ENCODE measurements around the gene SECISBP2.
"Not testable (repeated sequence)": the region's sequence is repeated elsewhere in the genome, so short reads cannot be mapped to it uniquely, and the experiment has no call there.

The SECISBP2 gene

GRCh38 chr9:89318123-89319014 lies at the start of gene SECISBP2:
SECISBP2 (plus strand) TSS chr9:89318500; CDS start chr9:89318577, 77 bp downstream.
- peak; percentile 91 for DNase-seq

DNA sequence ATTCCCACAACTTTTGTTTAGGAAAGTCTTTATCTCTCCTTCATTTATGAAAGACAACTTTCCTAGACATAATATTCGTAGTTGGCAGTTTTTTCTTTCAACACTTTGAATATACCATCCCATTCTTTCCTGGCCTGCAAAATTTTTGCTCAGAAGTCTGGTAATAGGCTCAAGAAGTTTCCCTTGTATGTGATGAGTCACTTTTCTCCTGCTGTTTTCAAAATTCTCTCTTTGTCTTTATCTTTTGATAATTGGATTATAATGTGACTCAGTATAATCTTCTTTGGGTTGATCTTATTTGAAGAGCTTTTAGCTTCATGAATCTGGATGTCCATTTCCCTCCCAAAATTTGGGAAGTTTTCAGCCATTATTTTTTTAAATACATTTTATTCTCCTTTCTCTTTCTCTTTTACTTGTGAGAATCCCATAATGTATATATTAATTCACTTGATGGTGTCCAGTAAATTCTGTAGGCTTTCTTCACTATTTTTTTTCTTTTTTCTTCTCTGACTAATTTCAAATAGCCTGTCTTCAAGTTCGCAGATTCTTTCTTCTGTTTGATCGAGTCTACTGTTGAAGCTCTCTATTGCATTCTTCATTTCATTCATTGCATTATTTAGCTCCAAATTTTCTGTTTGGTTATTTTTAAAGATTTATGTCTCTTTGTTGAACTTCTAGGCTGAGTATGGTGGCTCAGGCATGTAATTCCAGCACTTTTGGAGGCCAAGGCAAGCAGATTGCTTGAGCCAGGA lies 44.6 kb upstream of the SECISBP2 start:
- no peak for DNase-seq

DNA sequence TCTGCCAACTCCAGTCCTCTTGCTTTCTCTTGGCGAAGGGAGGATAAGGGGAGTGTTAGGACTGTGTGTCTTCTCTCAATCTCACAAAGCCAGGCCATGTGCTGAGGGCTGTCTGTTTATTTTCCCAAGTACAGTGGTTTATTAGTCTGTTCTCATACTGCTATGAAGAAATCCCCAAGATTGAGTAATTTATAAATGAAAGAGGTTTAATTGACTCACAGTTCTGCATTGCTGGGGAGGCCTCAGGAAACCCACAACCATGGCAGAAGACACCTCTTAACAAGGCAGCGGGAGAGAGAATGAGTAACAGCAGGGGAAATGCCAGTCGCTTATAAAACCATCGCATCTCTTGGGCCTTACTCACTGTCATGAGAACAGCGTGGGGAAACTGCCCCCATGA lies 43.5 kb upstream of the SECISBP2 start:
- no peak for DNase-seq

GRCh38 chr9:89276040-89276439 lies 42.3 kb upstream of the SECISBP2 start:
- not testable (repeated sequence) for DNase-seq

- no peak for DNase-seq
These were observed 41.3 kb upstream of the SECISBP2 start for GRCh38 chr9:89277043-89277442.

- no peak for DNase-seq
These were observed 40.8 kb upstream of the SECISBP2 start for GRCh38 chr9:89277454-89277853.

DNA sequence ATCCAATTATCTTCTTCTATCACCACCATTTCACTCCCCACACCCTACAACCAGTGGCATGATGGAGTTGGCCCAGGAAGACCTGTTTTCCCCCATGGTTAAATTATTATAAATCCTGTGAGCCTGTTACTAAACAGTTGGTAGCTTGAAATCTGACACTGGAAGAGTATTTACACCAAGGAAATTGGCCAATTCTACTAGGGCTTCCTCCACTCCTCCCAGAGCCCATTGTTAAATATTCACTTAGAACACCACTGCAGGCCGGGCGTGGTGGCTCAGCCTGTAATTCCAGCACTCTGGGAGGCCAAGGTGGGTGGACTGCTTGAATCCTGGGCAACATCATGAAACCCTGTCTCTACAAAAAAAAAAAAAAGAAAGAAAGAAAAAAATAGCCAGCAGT lies 39.7 kb upstream of the SECISBP2 start:
- no peak for DNase-seq

- no peak for DNase-seq
These were observed 39.1 kb upstream of the SECISBP2 start for GRCh38 chr9:89278997-89279739.

- DNase-seq = no peak
These were observed 37.2 kb upstream of the SECISBP2 start for GRCh38 chr9:89281106-89281505.

GRCh38 chr9:89282248-89282968 lies 35.9 kb upstream of the SECISBP2 start:
- not testable (repeated sequence) for DNase-seq

- no peak for DNase-seq
These were observed 34.2 kb upstream of the SECISBP2 start for GRCh38 chr9:89284076-89284475.

DNA sequence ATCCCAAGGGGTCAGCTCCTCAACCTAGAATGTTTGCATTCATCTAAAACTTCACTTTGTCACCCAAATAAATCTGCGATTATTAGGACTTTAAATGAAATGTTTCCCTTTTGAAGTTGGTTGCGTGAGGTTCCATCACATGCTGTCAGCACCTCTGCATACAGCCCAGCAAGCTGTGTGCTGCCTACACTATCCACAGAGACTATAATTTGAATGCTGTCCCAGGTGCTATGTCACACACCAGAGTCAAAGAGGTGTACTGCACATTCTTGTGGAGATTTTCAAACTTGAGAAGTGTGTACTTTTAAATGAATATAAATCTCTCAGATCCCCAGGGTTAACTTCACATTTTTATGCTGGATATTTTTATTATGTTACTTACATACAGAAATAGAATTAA lies 26.6 kb upstream of the SECISBP2 start:
- DNase-seq = no peak

DNA sequence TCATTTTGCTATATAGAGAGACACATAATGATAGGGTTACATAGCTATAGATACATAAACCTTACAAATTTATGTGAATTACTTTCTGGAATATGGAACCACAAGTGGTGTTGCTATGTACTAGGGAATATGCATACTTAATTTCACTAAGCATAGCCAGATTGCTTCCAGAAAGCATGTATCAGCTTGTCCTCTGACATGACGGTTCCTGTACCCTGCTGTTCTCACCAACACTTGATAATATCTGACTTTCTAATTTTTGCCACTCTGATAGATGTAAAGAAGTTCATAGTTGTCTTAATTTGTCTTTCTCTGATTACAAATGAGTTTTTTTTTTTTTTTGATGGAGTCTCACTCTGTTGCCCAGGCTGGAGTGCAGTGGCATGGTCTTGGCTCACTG lies 25.3 kb upstream of the SECISBP2 start:
- no peak for DNase-seq

DNA sequence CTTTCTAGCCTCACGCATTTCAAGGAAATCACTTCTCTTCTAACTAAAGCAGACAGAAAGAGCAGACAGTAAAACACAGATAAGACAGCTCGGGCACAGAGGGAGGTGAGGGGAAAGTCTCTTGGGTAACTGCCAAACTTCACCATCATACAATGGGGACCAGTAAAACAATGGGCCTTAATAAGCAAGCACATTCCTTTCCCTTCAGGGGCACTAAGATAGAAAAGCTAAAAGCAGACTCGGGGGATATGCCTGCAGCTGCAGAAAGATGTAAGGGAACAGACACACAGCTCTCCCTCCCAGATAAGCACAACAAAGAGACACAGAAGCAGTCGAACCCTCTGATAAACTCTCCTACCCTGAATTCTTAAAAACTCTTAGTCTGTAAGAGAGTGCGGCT lies 22.9 kb upstream of the SECISBP2 start:
- no peak for DNase-seq

DNA sequence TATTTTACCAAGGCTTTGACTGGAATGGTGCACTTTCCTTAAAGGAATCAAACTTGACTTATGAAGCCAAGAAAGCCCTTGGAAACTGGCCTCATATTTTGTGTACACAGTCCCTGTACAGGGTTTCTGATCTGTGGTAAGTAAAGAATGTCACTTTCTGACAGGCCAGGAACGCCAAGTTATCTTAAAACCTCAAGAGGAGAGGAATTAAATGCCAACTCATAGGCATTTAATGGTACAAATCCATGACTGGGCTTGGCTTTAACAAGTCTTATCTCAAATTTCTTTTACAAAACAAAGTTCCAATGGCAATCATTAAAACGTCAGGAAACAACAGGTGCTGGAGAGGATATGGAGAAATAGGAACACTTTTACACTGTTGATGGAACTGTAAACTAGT lies 16.3 kb upstream of the SECISBP2 start:
- DNase-seq = not testable (repeated sequence)

DNA sequence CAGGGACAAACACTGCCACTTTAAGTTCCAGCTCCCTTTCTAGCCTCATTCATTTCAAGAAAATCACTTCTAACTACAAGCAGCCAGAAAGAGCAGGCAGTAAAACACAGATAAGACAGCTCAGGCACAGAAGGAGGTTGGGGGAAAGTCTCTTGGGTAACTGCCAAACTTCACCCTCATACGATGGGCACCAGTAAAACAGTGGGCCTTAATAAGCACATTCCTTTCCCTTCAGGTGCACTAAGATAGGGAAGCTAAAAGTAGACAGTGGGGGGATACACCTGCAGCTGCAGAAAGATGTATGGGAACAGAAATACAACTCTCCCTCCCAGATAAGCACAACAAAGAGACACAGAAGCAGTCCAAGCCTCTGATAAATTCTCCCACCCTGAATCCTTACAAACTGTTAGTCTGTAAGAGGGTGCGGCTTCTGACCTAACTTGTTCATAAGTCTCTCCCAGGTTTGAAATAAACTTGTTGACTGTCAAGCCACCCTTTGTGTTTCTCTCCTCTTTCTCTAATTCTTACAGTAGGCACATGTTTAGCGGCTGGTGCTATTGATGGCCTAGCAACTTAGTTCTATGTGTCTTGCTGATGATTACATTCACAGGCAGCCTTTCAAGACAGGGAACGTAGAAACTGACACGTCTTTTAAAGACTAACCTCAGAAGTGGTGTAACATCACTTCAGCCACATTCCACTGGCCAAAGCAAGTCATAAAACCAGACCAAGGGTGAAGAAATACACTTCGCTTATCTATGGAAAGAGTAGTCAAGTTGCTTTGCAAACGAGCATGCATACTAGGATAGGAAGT lies 14.1 kb upstream of the SECISBP2 start:
- no peak for DNase-seq

DNA sequence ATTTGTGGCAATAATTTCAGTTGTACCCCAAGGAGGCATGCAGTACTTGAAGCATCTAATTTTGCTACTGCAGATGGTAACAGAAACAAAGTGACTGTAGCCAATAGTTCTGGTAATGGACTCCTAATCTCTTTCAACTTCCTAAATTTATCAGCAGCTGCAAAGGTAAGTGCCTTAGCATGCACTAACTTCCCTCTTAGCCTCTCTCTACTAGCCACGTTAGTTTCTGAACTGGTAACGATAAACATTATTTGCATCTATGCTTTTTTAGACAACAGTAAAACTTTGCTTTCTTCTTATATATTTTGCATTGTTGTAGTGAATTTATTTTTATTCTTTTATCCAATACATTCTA lies 13.5 kb upstream of the SECISBP2 start:
- no peak for DNase-seq

GRCh38 chr9:89305868-89306267 lies 12.4 kb upstream of the SECISBP2 start:
- no peak for DNase-seq

DNA sequence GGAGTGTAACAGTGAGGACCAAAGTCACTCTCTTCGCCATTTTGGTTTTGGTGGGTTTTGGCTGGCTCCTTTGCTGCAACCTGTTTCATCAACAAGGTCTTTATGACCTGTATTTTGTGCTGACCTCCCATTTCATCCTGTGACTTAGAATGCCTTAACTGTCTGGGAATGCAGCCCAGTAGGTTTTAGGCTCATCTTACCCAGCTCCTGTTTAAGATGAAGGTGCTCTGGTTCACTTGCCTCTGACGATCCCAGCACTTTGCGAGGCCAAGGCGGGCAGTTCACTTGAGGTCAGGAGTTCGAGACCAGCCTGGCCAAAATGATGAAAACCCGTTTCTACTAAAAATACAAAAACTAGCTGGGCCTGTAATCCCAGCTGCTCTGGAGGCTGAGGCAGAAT lies 9.1 kb upstream of the SECISBP2 start:
- DNase-seq = no peak

GRCh38 chr9:89309608-89310474 lies 8.5 kb upstream of the SECISBP2 start:
- no peak for DNase-seq
